HepG2 (cell line): ENCODE results near the gene MTHFD2. TPM values are rescaled to one million over a fixed set of nuclear protein-coding genes. Genes with fewer than 3 reads are reported as not detected.

Experiments
- ETV6 ChIP-seq: sonication (generic); formaldehyde crosslinking; conservative IDR thresholded peaks from 2 replicates; pipeline ENCODE4 v1.4.0; 2020; ENCODE audit warnings: missing genetic modification reagents
- HHEX ChIP-seq: IDR thresholded peaks from 2 replicates; pipeline ENCODE4 v1.6.1; 2016; ENCODE audit warnings: control low read depth
- JUNB ChIP-seq: sonication (generic); formaldehyde crosslinking; IDR thresholded peaks from 2 replicates; pipeline ENCODE4 v1.8.0; 2022; ENCODE audit warnings: missing genetic modification reagents, mild to moderate bottlenecking, borderline replicate concordance
- KDM5A ChIP-seq: fragments of 200-600 bp; sonication (generic); IDR thresholded peaks from 2 replicates; pipeline ENCODE4 v1.7.0; 2018; ENCODE audit warnings: antibody characterized with exemption, mild to moderate bottlenecking, low read length, borderline replicate concordance
- MAFG ChIP-seq: sonication (generic); formaldehyde crosslinking; IDR thresholded peaks from 2 replicates; pipeline ENCODE4 v1.5.1; 2020; ENCODE audit warnings: mild to moderate bottlenecking, missing genetic modification reagents
- NAIF1 ChIP-seq: sonication (generic); formaldehyde crosslinking; IDR thresholded peaks from 2 replicates; pipeline ENCODE4 v1.5.0; 2020; ENCODE audit warnings: mild to moderate bottlenecking, missing genetic modification reagents, borderline replicate concordance
- PHF21A ChIP-seq: sonication (generic); formaldehyde crosslinking; IDR thresholded peaks from 2 replicates; pipeline ENCODE4 v1.5.0; 2020; ENCODE audit warnings: mild to moderate bottlenecking, missing genetic modification reagents
- SP140L ChIP-seq: sonication (generic); formaldehyde crosslinking; IDR thresholded peaks from 2 replicates; pipeline ENCODE4 v1.4.0; 2020; ENCODE audit warnings: missing genetic modification reagents, borderline replicate concordance
- SRSF4 ChIP-seq: fragments of 200-400 bp; formaldehyde crosslinking; IDR thresholded peaks from one replicate; pipeline ENCODE4 v1.6.1; 2018; ENCODE audit warnings: mild to moderate bottlenecking, low read depth, low read length, moderate library complexity; ENCODE audit not compliant: poor library complexity, severe bottlenecking
- SUZ12 ChIP-seq: fragments of 150-350 bp; IDR thresholded peaks from 2 replicates; pipeline ENCODE4 v1.6.1; 2014; ENCODE audit warnings: low read depth, low read length
- TCF7L2 ChIP-seq: IDR thresholded peaks from 2 replicates; pipeline ENCODE4 v1.6.1; 2011; ENCODE audit warnings: mild to moderate bottlenecking, low read depth, low read length, moderate library complexity
- THRA ChIP-seq: sonication (generic); formaldehyde crosslinking; IDR thresholded peaks from 2 replicates; pipeline ENCODE4 v1.4.0; 2020; ENCODE audit warnings: missing genetic modification reagents, borderline replicate concordance
- ZBTB39 ChIP-seq: sonication (generic); formaldehyde crosslinking; IDR thresholded peaks from 2 replicates; pipeline ENCODE4 v1.5.0; 2020; ENCODE audit warnings: missing genetic modification reagents
- ZGPAT ChIP-seq: IDR thresholded peaks from 2 replicates; pipeline ENCODE4 v1.6.1; 2016; ENCODE audit warnings: mild to moderate bottlenecking
- ZNF121 ChIP-seq: sonication (generic); formaldehyde crosslinking; IDR thresholded peaks from 2 replicates; pipeline ENCODE4 v1.5.0; 2020; ENCODE audit warnings: mild to moderate bottlenecking, missing genetic modification reagents
- ZNF33A ChIP-seq: sonication (generic); formaldehyde crosslinking; IDR thresholded peaks from 2 replicates; pipeline ENCODE4 v1.5.1; 2020; ENCODE audit warnings: missing genetic modification reagents, mild to moderate bottlenecking, moderate library complexity, borderline replicate concordance
- ZNF549 ChIP-seq: sonication (generic); formaldehyde crosslinking; IDR thresholded peaks from 2 replicates; pipeline ENCODE4 v1.5.0; 2020; ENCODE audit warnings: missing genetic modification reagents
- ZNF709 ChIP-seq: sonication (generic); formaldehyde crosslinking; IDR thresholded peaks from 2 replicates; pipeline ENCODE4 v1.5.0; 2020; ENCODE audit warnings: mild to moderate bottlenecking, missing genetic modification reagents
- ZNF782 ChIP-seq: sonication (generic); formaldehyde crosslinking; IDR thresholded peaks from 2 replicates; pipeline ENCODE4 v1.4.0; 2020; ENCODE audit warnings: missing genetic modification reagents, mild to moderate bottlenecking, borderline replicate concordance
- ZNF816 ChIP-seq: sonication (generic); formaldehyde crosslinking; IDR thresholded peaks from 2 replicates; pipeline ENCODE4 v1.8.0; 2022; ENCODE audit warnings: missing genetic modification reagents, mild to moderate bottlenecking, borderline replicate concordance
- polyA plus RNA-seq, 8 experiments: library from polyadenylated mRNA; depleted of rRNA in 3 of 8; stranded (reverse) in 7 of 8; unstranded in 1 of 8; fragments of >200 nt; fragmentation: Illumina TruSeq in 4 of 8; extraction: Trizol in 4 of 8; gene quantifications; 2 replicates each; pipeline versions ENCODE4 v1.2.1 to v1.2.3, GENCODE V29; 2011 to 2016; ENCODE audit warnings: low read depth in 4 of 8, missing spikeins in 1 of 8, mixed read lengths in 1 of 8; ENCODE audit not compliant: insufficient read depth in 1 of 8
- total RNA-seq, 5 experiments: library from RNA; depleted of rRNA; stranded (reverse); fragments of >200 nt; fragmentation: Illumina TruSeq; extraction: Trizol; gene quantifications; 2 replicates each; pipeline ENCODE4 v1.2.3, GENCODE V29; 2016; ENCODE audit warnings: low read depth in 1 of 5

The MTHFD2 gene
- total and polyA plus RNA-seq, 2 of the 13 experiments (the other 11 are each of a cell fraction or from before 2014, with no cell fraction given): 188 to 269 TPM

- no peak; the same call in 1 of the 2 replicates for TF ChIP-seq ZNF782 (CRISPR knock-in tag)
- TF ChIP-seq JUNB (CRISPR knock-in tag): no peak
- TF ChIP-seq ZGPAT (CRISPR knock-in tag): peak; percentile 46; the same call in 1 of the 2 replicates
- TF ChIP-seq SP140L (CRISPR knock-in tag): no peak; the same call in 1 of the 2 replicates
- no peak for TF ChIP-seq SRSF4
- TF ChIP-seq ZNF33A (CRISPR knock-in tag): peak; percentile 26; the same call in 1 of the 2 replicates
- peak; percentile 46; the same call in 1 of the 2 replicates for TF ChIP-seq ZNF816 (CRISPR knock-in tag)
- TF ChIP-seq TCF7L2: no peak
- no peak for TF ChIP-seq THRA (CRISPR knock-in tag)
- no peak for TF ChIP-seq HHEX
- no peak for TF ChIP-seq SUZ12
- peak; percentile 50; the same call in 1 of the 2 replicates for TF ChIP-seq KDM5A
- TF ChIP-seq ZNF121: peak; percentile 76
- no peak for TF ChIP-seq MAFG (CRISPR knock-in tag)
- TF ChIP-seq ZBTB39 (CRISPR knock-in tag): no peak
- TF ChIP-seq PHF21A (CRISPR knock-in tag): no peak; the same call in 1 of the 2 replicates
- TF ChIP-seq ZNF549 (CRISPR knock-in tag): no peak
- no peak for TF ChIP-seq NAIF1 (CRISPR knock-in tag)
- TF ChIP-seq ETV6 (CRISPR knock-in tag): no peak
- no peak for TF ChIP-seq ZNF709 (CRISPR knock-in tag)
These were observed 19.2 kb upstream of the MTHFD2 start (continued) for GRCh38 chr2:74179063-74179865.
